Stomach (tissue), 4 donors: ENCODE data around the gene U2AF1.
"Not testable (repeated sequence)": the region's sequence is repeated elsewhere in the genome, so short reads cannot be mapped to it uniquely, and the experiment has no call there.

Experiments
- EP300 ChIP-seq: sonication (generic); formaldehyde crosslinking; IDR thresholded peaks from one replicate; pipeline ENCODE4 v1.6.1; 2017; ENCODE audit warnings: antibody characterized with exemption
- POLR2A ChIP-seq, 4 donors: fragments of 450-650 bp; IDR thresholded peaks; one replicate each; pipeline ENCODE4 v1.6.1; 2016; ENCODE audit warnings: antibody characterized with exemption in 4 of 4, control low read depth in 2 of 4, mild to moderate bottlenecking in 1 of 4, moderate library complexity in 1 of 4
- TF ChIP-seq, protein P1 (sequence below), 7 experiments: fragments of 450-650 bp in 4 of 7; fragments of 200-600 bp in 3 of 7; sonication (generic) in 3 of 7; IDR thresholded peaks; one replicate each; pipeline ENCODE4 v1.5.1; 2016 to 2019; ENCODE audit warnings: antibody characterized with exemption in 7 of 7, control low read depth in 2 of 7, mild to moderate bottlenecking in 1 of 7

DNA sequence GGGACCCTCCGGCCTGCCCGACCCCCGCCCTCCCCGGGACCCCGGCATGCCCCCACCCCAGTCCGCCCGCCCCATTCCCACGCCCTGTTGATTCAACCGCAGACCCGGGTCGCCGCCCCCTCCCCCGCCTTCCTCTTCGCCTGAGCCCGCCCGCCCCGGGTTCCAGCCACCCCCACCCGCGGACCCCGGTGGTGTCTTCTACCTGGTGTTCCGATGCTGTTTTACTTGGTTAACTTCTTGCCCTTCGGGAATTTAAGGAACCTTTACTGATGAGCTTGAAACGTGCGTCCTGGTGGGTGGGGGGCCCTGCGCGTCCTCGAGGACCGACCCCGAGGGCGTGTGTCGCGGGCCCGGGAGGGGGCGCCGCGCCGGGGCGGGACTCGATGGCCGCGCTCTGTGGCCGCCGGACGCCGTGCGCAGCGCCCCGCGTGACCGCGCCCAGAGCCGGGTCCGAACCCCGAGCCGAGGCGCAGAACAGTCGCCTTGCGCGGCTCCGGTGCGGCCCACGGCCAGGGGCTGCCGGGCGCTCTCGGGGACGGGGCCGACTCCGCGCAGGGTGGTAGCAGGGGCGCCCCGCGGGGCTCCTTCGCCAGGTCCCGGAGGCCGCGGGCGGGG, 31.2 kb downstream of the U2AF1 start:
- not testable (repeated sequence) for TF ChIP-seq EP300; POLR2A (IDR thresholded peaks at IDR 0.05)
- TF ChIP-seq, protein P1, sequence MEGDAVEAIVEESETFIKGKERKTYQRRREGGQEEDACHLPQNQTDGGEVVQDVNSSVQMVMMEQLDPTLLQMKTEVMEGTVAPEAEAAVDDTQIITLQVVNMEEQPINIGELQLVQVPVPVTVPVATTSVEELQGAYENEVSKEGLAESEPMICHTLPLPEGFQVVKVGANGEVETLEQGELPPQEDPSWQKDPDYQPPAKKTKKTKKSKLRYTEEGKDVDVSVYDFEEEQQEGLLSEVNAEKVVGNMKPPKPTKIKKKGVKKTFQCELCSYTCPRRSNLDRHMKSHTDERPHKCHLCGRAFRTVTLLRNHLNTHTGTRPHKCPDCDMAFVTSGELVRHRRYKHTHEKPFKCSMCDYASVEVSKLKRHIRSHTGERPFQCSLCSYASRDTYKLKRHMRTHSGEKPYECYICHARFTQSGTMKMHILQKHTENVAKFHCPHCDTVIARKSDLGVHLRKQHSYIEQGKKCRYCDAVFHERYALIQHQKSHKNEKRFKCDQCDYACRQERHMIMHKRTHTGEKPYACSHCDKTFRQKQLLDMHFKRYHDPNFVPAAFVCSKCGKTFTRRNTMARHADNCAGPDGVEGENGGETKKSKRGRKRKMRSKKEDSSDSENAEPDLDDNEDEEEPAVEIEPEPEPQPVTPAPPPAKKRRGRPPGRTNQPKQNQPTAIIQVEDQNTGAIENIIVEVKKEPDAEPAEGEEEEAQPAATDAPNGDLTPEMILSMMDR (IDR thresholded peaks at IDR 0.05), result not testable (repeated sequence)
